Activated CD4-positive, alpha-beta T cell treated with anti-CD3 and anti-CD28 coated beads, Interleukin-2, Interleukin-6, amounts not matched to agents 100 ng/mL and 50 ng/mL, durations not matched to agents 16 hours and 8 hours (primary cell): Measurements from ENCODE around the gene BTRC.

ENCODE experiments used
- DNase-seq: peaks from one replicate; pipeline ENCODE4 v3.0.0-alpha.2; 2020

The BTRC gene

GRCh38 chr10:101557541-101557940, 203.6 kb downstream of the BTRC start:
- DNase-seq: no peak

GRCh38 chr10:101558204-101558603, 204.2 kb downstream of the BTRC start:
- DNase-seq: no peak

GRCh38 chr10:101558671-101559595, 205.0 kb downstream of the BTRC start:
- no peak for DNase-seq

- DNase-seq: no peak
Observed at GRCh38 chr10:101559596-101560297, 205.8 kb downstream of the BTRC start.

- no peak for DNase-seq
Observed at GRCh38 chr10:101560298-101561067, 206.5 kb downstream of the BTRC start.

- DNase-seq: no peak
Observed at GRCh38 chr10:101561068-101561915, 207.3 kb downstream of the BTRC start.

- DNase-seq: no peak
Observed at GRCh38 chr10:101562231-101562630, 208.3 kb downstream of the BTRC start.

GRCh38 chr10:101563007-101563406, 209.0 kb downstream of the BTRC start:
- no peak for DNase-seq

GRCh38 chr10:101563497-101564040, 209.6 kb downstream of the BTRC start:
- no peak for DNase-seq

GRCh38 chr10:101564490-101564991, 210.6 kb downstream of the BTRC start:
- no peak for DNase-seq

GRCh38 chr10:101565370-101565900, 211.5 kb downstream of the BTRC start:
- no peak for DNase-seq

GRCh38 chr10:101565936-101566332, 212.0 kb downstream of the BTRC start:
- DNase-seq: no peak

GRCh38 chr10:101566333-101567164, 212.6 kb downstream of the BTRC start:
- no peak for DNase-seq

GRCh38 chr10:101567165-101568006, 213.4 kb downstream of the BTRC start:
- DNase-seq: peak; percentile 11

- no peak for DNase-seq
Observed at GRCh38 chr10:101568054-101568745, 214.2 kb downstream of the BTRC start.

GRCh38 chr10:101569323-101569621, 215.3 kb downstream of the BTRC start:
- no peak for DNase-seq

GRCh38 chr10:101569622-101570427, 215.9 kb downstream of the BTRC start:
- peak; percentile 85 for DNase-seq
